Left forelimb (tissue), 1 donor: ENCODE measurements around the gene SERINC5.
"Not testable (repeated sequence)": the region's sequence is repeated elsewhere in the genome, so short reads cannot be mapped to it uniquely, and the experiment has no call there.

Source experiments
- DNase-seq: peaks from one replicate; pipeline ENCODE4 v3.0.0-alpha.2; 2018; ENCODE audit warnings: low spot score

Gene SERINC5

GRCh38 chr5:80101993-80102392, 153.9 kb downstream of the SERINC5 start:
- DNase-seq: no peak

GRCh38 chr5:80097451-80097850, 158.4 kb downstream of the SERINC5 start:
- no peak for DNase-seq

GRCh38 chr5:80094236-80094738, 161.6 kb downstream of the SERINC5 start:
- no peak for DNase-seq

- DNase-seq: no peak
These were observed 162.1 kb downstream of the SERINC5 start for GRCh38 chr5:80093796-80094195.

GRCh38 chr5:80092486-80093107, 163.3 kb downstream of the SERINC5 start:
- no peak for DNase-seq

GRCh38 chr5:80091792-80092192, 164.1 kb downstream of the SERINC5 start:
- not testable (repeated sequence) for DNase-seq

- DNase-seq: no peak
These were observed 165.0 kb downstream of the SERINC5 start for GRCh38 chr5:80090884-80091166.

GRCh38 chr5:80083101-80083890, 172.6 kb downstream of the SERINC5 start:
- DNase-seq: no peak

GRCh38 chr5:80082731-80083100, 173.1 kb downstream of the SERINC5 start:
- peak; percentile 92 for DNase-seq

GRCh38 chr5:80082281-80082680, 173.6 kb downstream of the SERINC5 start:
- no peak for DNase-seq

GRCh38 chr5:80078921-80079320, 176.9 kb downstream of the SERINC5 start:
- DNase-seq: no peak

GRCh38 chr5:80077051-80077714, 178.7 kb downstream of the SERINC5 start:
- no peak for DNase-seq

GRCh38 chr5:80076131-80077050, 179.5 kb downstream of the SERINC5 start:
- DNase-seq: no peak

GRCh38 chr5:80072103-80073073, 183.5 kb downstream of the SERINC5 start:
- no peak for DNase-seq

- no peak for DNase-seq
These were observed 184.3 kb downstream of the SERINC5 start for GRCh38 chr5:80071510-80072021.

- DNase-seq: no peak
These were observed 185.4 kb downstream of the SERINC5 start for GRCh38 chr5:80070338-80071056.

- DNase-seq: no peak
These were observed 185.9 kb downstream of the SERINC5 start for GRCh38 chr5:80069918-80070318.

- DNase-seq: no peak
These were observed 186.5 kb downstream of the SERINC5 start for GRCh38 chr5:80069251-80069800.

- DNase-seq: no peak
These were observed 187.1 kb downstream of the SERINC5 start for GRCh38 chr5:80068775-80069174.

- no peak for DNase-seq
These were observed 187.6 kb downstream of the SERINC5 start for GRCh38 chr5:80068246-80068636.
